HEK293 (cell line): ENCODE results near the gene ERMAP.
"Not testable (repeated sequence)": the region's sequence is repeated elsewhere in the genome, so short reads cannot be mapped to it uniquely, and the experiment has no call there.

Experiments used
- KLF1 ChIP-seq: fragments of 450-650 bp; formaldehyde crosslinking; IDR thresholded peaks from 2 replicates; pipeline ENCODE4 v1.5.1; 2016; ENCODE audit warnings: missing biosample characterization, missing genetic modification characterization
- TF ChIP-seq, protein P1 (sequence below): fragments of 450-650 bp; formaldehyde crosslinking; IDR thresholded peaks from 2 replicates; pipeline ENCODE4 v1.5.1; 2016; ENCODE audit warnings: missing biosample characterization, missing genetic modification characterization

GRCh38 chr1:42859366-42859765 is 42.4 kb downstream of the ERMAP start:
- TF ChIP-seq, protein P1, sequence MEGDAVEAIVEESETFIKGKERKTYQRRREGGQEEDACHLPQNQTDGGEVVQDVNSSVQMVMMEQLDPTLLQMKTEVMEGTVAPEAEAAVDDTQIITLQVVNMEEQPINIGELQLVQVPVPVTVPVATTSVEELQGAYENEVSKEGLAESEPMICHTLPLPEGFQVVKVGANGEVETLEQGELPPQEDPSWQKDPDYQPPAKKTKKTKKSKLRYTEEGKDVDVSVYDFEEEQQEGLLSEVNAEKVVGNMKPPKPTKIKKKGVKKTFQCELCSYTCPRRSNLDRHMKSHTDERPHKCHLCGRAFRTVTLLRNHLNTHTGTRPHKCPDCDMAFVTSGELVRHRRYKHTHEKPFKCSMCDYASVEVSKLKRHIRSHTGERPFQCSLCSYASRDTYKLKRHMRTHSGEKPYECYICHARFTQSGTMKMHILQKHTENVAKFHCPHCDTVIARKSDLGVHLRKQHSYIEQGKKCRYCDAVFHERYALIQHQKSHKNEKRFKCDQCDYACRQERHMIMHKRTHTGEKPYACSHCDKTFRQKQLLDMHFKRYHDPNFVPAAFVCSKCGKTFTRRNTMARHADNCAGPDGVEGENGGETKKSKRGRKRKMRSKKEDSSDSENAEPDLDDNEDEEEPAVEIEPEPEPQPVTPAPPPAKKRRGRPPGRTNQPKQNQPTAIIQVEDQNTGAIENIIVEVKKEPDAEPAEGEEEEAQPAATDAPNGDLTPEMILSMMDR (tag by site-specific recombination), result not testable (repeated sequence)
- TF ChIP-seq KLF1 (tag by site-specific recombination), result not testable (repeated sequence)
